ENCODE results near the gene MYO1H.
"Not testable (repeated sequence)": the region's sequence is repeated elsewhere in the genome, so short reads cannot be mapped to it uniquely, and the experiment has no call there.

MYO1H gene, protein sequence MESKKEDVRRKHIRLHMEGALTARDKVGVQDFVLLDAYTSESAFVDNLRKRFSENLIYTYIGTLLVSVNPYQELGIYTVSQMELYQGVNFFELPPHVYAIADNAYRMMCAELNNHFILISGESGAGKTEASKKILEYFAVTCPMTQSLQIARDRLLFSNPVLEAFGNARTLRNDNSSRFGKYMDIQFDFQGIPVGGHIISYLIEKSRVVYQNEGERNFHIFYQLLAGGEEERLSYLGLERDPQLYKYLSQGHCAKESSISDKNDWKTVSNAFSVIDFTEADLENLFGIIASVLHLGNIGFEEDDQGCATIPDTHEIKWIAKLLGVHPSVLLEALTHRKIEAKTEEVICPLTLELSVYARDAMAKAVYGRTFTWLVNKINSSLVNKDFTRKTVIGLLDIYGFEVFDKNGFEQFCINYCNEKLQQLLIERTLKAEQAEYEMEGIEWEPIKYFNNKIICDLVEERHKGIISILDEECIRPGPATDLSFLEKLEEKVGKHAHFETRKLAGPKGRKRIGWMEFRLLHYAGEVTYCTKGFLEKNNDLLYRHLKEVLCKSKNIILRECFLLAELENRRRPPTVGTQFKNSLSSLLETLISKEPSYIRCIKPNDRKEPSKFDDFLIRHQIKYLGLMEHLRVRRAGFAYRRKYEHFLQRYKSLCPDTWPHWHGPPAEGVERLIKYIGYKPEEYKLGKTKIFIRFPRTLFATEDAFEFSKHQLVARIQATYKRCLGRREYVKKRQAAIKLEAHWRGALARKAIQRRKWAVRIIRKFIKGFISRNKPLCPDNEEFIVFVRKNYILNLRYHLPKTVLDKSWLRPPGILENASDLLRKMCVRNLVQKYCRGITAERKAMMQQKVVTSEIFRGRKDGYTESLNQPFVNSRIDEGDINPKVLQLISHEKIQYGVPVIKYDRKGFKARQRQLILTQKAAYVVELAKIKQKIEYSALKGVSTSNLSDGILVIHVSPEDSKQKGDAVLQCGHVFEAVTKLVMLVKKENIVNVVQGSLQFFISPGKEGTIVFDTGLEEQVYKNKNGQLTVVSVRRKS

DNA sequence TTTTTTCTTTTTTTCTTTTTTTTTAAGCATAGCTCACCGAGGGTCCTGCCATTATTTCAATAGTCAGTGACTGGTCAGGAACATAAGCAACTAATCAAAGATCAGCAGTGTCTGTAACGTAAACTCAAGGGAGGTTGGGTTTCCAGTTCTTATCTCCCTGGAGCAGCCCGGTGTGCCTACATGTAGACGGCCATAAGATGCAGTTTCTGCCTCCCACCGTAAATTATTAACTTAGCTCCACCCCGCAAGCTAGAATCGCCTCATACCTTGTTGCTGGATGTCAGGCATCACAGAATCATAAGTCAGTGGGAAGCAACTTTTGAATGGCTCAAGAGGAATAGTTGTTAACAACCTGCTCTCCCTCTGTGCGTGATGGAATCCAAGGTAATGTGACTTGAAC lies at the start of gene MYO1H:
Gene MYO1H, plus strand, starts transcription at position 312 of the 400 bp plus-strand sequence. Its CDS starts 61 bp downstream, at position 373.
- no peak for DNase-seq

DNA sequence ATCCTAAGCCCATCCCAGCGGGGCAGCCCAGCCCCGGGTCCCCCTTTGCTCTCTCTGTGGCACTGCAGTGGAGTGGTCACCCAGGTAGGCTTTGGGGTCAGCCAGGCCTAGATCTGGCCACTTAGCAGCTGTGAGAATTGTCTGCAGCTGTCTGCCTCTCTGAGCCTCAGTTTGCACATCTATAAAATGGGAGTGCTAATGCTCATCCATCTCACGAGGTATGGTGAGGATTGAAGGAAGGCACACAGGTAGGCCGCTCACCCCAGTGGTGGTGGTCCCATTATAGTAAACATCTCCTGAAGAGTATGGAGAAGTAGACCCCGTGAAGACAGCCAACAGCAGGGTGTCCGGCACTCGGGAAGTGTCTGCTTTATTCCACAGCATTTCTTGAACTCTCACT lies 47.9 kb upstream of the MYO1H start:
- DNase-seq, result no peak

DNA sequence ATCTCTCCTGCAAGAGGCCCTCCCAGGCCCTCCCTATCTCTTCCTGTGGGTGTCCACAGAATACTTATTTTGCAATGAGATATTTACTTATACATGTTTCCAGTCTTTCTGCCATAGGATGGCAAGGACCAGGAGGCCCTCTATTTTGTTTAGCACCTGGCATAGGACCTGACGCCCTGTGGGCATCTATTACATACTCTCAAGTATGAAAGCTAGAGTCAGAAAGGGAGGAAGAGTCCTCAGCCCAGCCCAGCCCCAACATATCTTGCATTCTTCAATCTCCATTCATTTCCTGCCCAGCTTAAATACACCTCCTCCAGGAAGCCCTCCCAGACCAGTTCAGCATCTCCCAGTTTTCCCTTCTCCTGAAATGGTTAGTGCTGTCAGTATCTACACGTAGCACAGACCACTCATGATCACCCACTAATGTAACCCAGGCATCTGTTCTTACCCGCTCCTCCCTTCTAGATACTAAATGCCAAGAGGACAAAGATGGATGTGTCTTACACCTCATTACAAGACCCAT lies 46.0 kb upstream of the MYO1H start:
- no peak for DNase-seq

DNA sequence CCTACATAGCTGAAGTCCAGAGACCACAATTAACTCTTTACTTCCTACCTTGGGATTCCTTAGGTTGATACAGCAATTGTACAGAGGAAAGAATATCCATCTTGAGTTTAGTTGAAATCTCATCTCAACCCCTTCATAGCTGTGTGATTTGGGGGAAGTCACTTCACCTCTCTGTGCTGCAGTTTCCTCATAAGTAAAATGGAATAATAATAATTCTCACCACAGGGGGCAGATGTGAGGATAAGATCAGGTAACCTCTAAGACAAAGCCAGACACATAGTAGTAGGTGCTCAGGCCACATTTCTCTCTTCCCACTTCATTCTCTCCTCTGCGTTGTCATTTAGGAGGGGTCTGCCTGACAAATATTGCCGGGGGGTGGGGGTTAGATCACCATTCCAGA lies 45.3 kb upstream of the MYO1H start:
- no peak for DNase-seq

DNA sequence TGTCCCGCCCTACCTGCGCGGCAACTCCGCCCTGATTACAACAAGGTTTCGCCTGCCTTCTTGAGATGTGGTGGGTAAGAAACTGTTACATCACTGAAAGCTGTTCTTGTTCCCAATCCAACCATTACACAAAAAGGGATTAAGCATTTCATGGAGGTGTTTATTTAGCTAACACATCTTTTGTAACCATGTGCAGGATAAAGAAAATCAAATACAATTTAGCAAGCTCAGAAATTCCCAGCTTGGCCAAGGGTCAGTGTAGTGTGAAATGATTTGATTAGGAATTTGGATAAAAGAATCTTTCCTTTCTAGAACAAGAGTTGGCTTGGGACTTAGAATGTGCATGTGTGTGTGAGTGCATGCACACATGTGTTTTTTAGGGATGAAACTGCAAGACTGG lies 44.9 kb upstream of the MYO1H start:
- no peak for DNase-seq

DNA sequence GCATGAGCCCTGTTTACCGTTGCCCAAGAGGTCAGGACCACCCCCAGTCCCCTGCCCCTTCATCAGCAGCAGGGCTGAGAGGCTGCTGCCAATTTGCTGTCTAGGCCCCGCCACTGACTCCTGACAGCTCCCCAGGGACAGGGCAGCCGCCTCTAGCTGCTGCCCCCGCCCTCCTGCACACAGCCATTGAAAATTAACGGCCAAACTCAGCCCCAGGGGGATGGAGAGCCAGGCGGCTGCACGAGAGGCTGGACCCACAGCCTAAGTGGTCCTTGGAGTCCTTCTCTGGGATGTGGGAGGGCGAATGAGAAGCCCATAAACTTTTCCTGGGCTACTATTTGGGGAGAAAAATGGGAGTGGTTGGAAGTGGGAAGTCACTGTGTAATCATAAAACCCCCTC lies 43.2 kb upstream of the MYO1H start:
- DNase-seq, result peak; percentile 65

DNA sequence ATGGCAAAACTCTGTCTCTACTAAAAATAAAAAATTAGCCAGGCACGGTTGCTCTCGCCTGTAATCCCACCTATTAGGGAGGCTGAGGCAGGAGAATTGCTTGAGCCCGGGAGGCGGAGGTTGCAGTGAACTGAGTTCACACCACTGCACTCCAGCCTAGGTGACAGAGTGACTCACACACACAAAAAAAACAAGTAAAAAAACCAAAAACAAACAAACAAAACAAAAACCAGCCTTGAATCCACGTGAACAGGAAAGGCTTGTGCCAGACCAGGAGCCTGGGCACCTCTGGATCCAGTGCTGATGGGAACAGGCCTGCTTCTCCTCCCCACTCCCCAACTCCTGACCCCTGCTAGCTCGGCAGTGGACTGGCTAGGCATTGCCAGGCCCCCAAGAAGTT lies 42.2 kb upstream of the MYO1H start:
- no peak for DNase-seq

DNA sequence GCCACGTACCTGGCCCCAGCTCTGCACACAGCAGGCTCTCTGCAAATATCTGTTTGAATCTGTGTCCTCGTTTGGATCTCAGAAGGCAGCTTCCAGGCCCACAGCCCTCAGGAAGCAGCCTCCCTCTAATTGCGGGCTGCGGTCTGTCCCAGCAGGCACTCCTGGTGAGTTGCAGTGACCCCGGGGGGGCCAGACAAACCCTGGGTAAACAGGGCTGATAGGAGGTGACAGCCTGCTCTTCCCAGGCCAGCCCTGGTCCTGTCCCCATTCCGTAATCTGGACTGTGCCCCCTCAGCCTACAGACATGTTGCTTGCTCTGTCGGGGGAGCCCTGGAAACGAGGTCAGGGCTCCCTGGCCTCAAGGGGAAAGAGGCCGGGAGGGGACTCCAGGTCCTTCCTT lies 40.6 kb upstream of the MYO1H start:
- DNase-seq, result no peak

DNA sequence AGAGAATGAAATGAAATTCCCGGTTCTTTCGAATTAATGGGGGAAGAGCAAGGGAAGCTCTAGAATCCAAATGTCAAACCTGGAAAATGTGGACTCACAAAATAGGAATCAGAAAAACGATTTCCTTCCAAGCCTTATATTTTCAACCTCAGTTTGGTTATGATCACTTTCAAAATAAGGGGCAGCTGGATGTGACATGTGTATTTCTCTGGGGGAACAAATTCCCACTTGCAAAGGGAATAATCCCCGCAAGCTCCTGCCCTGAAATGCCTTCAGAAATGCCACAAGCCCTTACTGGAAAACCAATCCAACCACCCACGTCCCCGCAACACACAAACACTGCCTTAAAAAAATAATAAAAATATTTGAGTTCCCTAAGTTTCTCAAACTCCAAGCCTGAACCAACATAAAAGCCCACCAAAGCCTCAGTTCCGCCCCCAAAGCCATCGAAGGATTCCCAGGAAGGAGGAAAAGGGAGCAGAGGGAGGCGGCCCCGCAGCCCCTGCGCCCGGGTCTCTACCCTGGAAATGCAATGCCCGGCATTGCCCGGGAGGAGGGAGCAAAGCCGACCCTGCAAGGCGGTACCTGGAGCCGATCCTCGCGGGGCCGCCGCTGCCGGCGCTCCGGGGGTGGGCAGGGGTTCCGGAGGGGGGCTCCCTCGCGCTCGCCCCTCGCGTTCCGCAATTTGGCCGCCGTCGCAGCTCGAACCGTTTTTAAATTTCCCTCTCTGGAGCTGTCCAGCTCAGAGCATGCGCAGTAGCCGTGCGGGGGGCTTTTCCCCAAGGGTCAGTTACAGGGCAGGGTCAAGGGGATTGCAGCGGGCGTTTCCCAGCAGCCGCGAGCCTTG lies 38.9 kb upstream of the MYO1H start, which contains the start of gene FOXN4:
Gene FOXN4, minus strand, starts transcription at position 751 of the 847 bp plus-strand sequence. CDS start 963 bp downstream, outside the sequence.
- peak; percentile 37 for DNase-seq

DNA sequence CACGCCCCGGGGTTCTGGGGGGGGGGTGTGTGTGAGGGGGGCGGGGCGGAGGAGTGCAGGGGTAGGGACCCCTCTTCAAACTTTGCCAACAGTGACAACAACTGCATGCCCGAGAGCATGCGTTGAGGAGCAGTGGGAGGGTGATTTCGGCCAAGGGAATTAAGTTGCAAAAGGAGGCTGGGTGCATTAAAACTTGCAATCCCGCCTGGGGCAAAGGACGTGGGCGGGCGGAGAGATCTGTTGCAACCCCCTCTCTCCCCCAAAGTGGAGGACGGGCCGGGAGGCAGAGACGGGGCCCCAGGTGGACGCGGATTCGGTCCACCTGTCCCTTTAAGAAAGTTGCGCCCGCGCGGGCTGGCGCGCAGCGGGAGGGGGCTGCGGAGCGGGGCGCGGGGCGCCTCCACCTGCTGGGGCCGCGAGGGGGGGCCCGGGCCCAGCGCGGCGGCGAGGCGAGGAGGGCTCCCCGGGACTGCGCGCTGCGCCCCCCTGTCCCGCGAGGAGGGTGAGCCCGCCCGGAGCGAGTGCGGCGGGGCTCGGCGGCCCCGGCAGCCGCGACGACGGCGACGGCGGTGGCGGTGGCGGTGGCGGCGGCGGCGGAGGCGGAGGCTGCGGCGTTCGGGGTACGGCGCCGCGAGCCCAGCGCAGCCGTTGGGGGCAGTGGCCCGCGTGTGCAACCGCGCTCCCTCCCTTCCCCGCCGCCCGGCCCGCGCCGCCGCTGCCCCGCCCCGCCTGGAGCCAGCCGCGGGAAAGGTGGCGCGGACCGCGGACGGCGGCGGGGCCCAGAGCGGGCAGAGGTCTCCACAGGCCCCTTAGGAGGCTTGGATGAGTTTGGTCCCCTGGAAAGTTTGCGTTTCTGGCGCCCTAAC lies 38.1 kb upstream of the MYO1H start:
- DNase-seq, result peak; percentile 40

DNA sequence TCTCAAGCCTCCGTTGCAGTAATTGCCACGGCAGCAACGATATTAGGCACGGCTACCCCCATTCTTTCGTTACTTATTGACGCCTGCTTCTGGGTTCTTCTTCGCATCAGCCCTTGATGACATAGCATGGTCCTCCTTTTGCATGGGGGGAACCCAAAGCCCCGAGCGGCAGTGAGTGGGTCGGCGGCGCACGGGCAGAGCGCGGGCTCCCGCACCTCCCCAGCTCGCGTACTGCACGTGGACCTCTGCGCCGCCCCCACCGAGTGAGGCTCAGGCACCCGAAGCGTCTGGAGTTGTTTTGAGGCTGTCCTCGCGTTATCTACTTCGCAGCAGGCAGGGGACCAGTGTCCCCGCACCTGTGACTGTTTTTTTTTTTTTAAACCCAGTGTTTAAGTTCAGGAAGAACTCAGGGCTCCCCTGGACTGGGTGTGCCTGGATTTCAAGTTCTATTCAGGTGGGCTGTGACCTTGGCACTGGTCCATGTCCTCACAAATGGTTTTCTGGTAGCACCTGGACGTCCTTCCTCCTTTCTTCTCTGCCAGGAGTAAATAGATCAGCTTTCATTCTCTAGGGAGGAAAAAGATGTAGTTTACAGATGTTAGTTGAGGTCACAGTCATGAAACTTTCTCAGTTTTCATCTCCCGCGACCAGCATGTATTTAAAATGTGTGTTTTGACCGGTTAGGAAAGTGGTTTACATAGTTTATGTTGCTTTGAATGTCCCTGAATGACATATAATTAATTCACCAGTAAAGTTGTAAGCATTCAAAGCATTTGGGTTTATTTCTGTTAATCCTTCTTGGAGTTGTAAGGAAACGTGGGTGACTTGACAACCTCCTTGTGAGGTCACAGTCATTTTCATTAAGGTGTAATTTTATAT lies 37.2 kb upstream of the MYO1H start:
- DNase-seq, result peak; percentile 67

DNA sequence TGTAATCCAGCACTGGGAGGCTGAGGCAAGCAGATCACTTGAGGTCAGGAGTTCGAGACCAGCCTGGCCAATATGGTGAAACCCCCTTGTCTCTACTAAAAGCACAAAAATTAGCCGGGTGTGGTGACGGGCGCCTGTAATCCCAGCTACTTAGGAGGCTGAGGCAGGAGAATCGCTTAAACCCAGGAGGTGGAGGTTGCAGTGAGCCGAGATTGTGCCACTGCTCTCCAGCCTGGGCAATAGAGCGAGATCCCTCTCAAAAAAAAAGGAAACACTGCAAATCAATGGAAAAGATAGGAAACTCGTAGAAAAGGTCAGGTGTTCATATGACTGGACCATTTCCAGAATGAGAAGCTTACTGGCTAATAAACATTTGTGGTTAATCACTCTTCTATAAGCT lies 26.4 kb upstream of the MYO1H start:
- not testable (repeated sequence) for DNase-seq

DNA sequence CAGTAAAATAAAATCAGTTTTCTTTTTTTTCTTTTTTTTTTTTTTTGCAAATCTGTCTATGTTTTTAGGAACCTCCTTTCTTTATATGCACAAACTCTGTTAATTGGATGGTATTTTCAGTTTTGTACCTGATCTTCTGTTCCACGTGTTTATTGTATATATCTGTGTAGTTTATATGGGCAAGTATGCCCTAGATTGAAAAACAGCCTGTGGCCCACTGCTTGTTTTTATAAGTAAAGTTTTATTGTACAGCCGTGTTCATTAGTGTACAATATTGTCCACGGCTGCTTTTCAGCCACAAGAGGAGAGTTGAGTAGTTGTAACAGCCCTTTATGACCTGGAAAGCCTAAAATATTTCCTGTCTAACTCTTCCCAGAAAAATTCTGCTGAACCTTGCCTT lies 18.7 kb upstream of the MYO1H start:
- no peak for DNase-seq

DNA sequence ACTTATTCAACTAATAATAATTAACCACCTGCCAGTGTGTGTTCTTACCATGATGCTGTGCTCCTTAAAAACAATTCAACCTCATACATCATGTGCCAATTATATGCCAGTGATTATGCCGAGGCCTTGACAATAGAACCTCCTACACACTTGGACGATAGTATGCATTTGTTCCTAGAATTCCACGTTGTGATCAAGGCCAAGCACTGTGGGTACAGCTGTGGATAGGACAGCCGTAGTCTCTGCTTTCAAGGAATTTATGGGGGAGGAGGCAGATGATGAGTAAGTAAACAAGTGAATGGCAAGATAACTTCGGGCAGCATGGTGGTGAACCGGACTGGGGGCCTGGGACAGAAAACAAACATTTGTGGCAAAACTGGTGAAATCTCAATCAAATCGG lies 18.0 kb upstream of the MYO1H start:
- no peak for DNase-seq

DNA sequence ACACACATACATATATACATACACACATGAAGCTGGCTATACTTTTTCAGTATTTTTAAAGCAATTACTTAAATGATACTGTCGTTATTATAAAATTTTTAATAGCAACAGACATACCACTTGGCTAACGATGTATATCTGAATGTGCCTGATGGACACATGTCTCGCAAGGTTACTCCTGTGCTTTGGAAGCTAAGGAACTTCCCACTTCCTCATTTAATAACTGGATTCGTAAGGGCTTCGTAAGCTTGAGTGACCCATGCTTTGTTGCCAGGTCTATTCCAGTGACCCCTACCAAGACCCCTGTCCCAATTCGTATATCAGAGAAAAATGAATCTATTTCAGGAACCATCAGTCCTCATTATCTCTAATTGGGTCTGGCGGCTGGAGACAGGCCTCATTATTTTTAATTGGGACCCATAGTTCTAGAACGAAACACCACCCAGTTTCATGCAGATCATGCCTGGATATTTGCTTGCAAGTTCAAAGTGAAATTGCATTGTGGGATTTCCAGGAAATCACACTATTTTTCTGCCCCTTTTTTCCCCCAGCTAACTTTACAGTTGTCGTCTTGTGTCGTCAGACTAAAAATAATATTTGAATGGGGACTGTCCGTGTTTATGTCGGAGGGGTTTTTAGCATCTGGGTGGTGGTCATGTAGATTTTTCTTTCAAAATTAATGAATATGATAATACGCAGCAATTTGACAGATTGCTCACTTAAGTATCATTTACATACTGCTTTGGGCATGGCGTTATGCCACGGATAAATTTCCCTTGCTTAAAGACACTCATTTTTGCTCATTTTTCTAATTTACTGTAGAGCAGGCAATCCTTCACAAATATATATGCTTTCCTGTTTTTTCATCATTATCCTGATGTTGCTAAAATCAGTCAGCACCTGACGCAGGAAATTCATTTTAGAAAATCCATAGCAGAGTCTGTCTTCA lies 17.1 kb upstream of the MYO1H start:
- no peak for DNase-seq

DNA sequence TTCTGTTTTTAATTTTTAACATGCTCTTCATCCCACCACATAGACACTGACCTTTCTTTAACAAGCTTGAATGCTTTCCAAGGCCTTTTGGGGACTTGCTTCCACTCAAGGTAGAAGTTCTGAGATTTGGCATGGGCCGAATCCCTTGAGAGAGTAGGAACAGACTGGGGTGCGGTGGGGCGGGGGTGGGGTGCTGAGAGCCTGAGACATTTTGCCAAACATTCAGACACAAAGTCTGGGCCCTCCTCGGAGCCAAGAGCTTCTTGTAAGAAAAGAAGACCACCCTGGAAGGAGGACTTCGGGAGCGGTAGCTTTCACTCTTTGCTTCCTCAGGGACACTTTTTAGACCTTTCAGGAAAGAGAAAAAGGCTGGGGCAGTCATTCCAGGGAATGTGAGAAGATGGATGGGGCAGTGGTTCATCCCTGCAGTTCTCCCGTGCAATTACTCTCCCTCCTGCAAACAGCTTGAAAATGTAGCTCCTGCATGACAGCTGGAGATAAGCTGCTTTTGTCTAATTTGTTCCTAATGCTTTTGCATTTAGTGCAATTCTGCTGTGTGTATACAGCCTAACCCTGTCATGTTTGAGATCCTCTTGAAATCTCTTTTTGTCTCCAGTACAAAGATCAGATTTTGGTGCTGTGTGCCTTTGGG lies 16.3 kb upstream of the MYO1H start:
- no peak for DNase-seq

DNA sequence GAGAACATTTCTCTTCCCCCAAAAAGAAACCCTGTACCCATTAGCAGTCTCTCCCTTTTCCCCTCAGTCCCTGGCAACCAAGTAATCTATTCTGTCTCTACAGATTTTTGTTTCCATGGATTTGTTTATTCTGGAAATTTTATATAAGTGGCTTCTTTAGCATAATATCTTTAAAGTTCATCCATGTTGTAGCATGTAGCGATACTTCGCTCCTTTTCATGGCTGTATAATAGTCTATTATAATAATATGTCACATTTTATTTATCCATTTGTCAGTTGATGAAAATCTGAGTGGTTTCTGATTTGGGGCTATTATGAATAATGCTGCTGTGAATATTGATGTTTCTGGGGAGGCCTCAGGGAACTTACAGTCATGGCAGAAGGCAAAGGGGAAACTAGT lies 12.8 kb upstream of the MYO1H start:
- no peak for DNase-seq

DNA sequence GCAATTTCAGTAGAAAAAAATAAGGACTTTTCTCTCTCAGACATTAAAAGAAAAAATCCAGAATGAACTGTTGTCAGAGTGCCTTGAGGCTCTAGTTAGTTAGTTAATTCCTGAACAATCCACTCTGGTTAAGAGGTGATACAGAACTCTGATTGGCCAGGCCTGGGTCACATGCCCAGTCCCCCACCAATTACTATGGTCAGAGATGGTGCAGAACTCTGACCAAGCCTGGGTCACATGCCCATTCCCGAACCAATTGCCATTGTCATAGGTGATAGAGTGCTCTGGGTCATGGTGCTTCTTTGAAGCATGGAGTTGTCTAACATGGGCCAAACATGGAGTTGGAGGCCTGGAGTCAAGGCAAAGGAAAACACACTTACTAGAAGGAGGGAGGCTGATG lies 11.1 kb upstream of the MYO1H start:
- no peak for DNase-seq

DNA sequence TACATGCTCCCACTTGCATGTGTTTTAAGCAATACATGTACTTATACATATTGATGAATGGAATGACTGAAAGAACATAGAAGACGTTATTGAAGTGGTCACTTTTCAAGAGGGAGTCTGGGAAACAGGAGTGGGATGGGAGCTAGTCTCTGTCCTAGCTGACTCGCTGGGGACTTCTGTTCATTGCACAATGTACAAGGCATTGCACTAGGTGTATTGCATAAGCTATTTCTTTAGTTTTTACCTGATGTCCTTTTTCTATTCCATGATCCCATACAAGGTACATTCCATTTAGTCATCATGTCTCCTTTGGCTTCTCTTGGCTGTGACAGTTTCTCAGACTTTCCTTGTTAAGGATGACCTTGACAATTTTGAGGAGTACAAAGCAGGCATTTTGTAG lies 4.0 kb upstream of the MYO1H start:
- no peak for DNase-seq

All from NCI-H1092 treated with DMSO at 0.1 percent for 48 hours (cell line).